Calu3 (cell line): Measurements from ENCODE around the gene NAA15. TPM values are rescaled to one million over a fixed set of nuclear protein-coding genes. Genes with fewer than 3 reads are reported as not detected.
"Not testable (repeated sequence)": the region's sequence is repeated elsewhere in the genome, so short reads cannot be mapped to it uniquely, and the experiment has no call there.

ENCODE experiments used
- Bru-seq: library from RNA; stranded (reverse); fragments of 400-500 nt; gene quantifications from one replicate; lab custom pipeline; 2021; lab: Mats Ljungman, UMichigan
- BruChase-seq, 2 experiments: library from RNA; stranded (reverse); fragments of 400-500 nt; gene quantifications; one replicate each; lab custom pipeline; 2021; lab: Mats Ljungman, UMichigan
- BruUV-seq: library from RNA; stranded (reverse); fragments of 400-500 nt; replicated peaks from 2 replicates; lab custom pipeline; 2021; lab: Mats Ljungman, UMichigan
- CTCF ChIA-PET: fragments of 300-600 bp; sonication (Branson Sonifier 250); formaldehyde crosslinking; loops from one replicate; lab custom pipeline; 2022; ENCODE audit warnings: antibody characterized with exemption; lab: Charles Lee
- DNase-seq: peaks from one replicate; pipeline ENCODE4 v3.0.0; 2022
- H3K27ac Mint-ChIP-seq: one replicate; pipeline ENCODE4 v1.8.0; 2022; ENCODE audit warnings: mixed read lengths; ENCODE audit not compliant: unreplicated experiment
- H3K27me3 Mint-ChIP-seq: one replicate; pipeline ENCODE4 v1.8.0; 2022; ENCODE audit warnings: mixed read lengths; ENCODE audit not compliant: unreplicated experiment
- H3K36me3 Mint-ChIP-seq: one replicate; pipeline ENCODE4 v1.8.0; 2022; ENCODE audit warnings: mild to moderate bottlenecking, moderate library complexity, mixed read lengths; ENCODE audit not compliant: insufficient read depth, unreplicated experiment
- H3K4me1 Mint-ChIP-seq: one replicate; pipeline ENCODE4 v1.8.0; 2022; ENCODE audit warnings: mild to moderate bottlenecking, low read depth, mixed read lengths; ENCODE audit not compliant: unreplicated experiment
- H3K4me3 Mint-ChIP-seq: one replicate; pipeline ENCODE4 v1.8.0; 2022; ENCODE audit warnings: mild to moderate bottlenecking, low read depth, moderate library complexity, mixed read lengths; ENCODE audit not compliant: unreplicated experiment
- H3K9me3 Mint-ChIP-seq: one replicate; pipeline ENCODE4 v1.8.0; 2022; ENCODE audit warnings: low read depth, mixed read lengths; ENCODE audit not compliant: unreplicated experiment
- intact Hi-C: fragments of 100-400 bp; cut with micrococcal nuclease; formaldehyde crosslinking; loops from one replicate; pipeline ENCODE4 v1.10.0; 2022; ENCODE audit not compliant: unreplicated experiment
- long read RNA-seq: library from polyadenylated mRNA; stranded (forward); transcript quantifications from one replicate; pipeline ENCODE4 v2.0.0, GENCODE V29; 2022
- total RNA-seq: library from RNA; stranded (reverse); gene quantifications from 2 replicates; pipeline ENCODE4 v1.2.3, GENCODE V29; 2022
- TF ChIP-seq, protein P1 (sequence below): fragments of 200-600 bp; IDR thresholded peaks from one replicate; pipeline ENCODE4 v1.8.0; 2022; ENCODE audit warnings: antibody characterized with exemption; ENCODE audit not compliant: unreplicated experiment

NAA15 gene
- 45.2 and 46.2 TPM in 2 replicates for total RNA-seq
- percentile 90 among the genes with signal in this experiment for Bru-seq, nascent RNA
- BruChase-seq, experiment 1, labeled RNA remaining after a 6-hour chase = percentile 87 among the genes with signal in this experiment
- BruChase-seq, experiment 2, labeled RNA remaining after a 2-hour chase = percentile 84 among the genes with signal in this experiment
- long read RNA-seq, full-length matches to known transcripts = 7 of 9 reads
- long read RNA-seq, partial matches to known transcripts = 0 of 9 reads
- long read RNA-seq, other reads (novel, unspliced or antisense) = 2 of 9 reads

GRCh38 chr4:139301113-139301820 is at the start of gene NAA15:
TSS of gene NAA15 (plus strand) at chr4:139301505. CDS start at chr4:139301778, 273 bp downstream.
- CTCF ChIA-PET = interaction anchor here (1.4 kb wide), 1 partner anchor 125 kb away, joined by 7 read pairs; the partner anchor contains the start of gene ELF2
- Mint-ChIP-seq H3K36me3 (peaks cover 25% of the 10 kb centered on the region), H3K4me3 (peak within 1 kb of the TSS; percentile 98), H3K27ac (peak within 1 kb of the TSS; percentile 99), H3K27me3 (no peaks in the 10 kb centered on the region), H3K4me1 (no peaks in the 10 kb centered on the region), H3K9me3 (no peaks in the 10 kb centered on the region)
- intact Hi-C loops = no loop called here
- peak; percentile 95 for DNase-seq
- TF ChIP-seq, protein P1, sequence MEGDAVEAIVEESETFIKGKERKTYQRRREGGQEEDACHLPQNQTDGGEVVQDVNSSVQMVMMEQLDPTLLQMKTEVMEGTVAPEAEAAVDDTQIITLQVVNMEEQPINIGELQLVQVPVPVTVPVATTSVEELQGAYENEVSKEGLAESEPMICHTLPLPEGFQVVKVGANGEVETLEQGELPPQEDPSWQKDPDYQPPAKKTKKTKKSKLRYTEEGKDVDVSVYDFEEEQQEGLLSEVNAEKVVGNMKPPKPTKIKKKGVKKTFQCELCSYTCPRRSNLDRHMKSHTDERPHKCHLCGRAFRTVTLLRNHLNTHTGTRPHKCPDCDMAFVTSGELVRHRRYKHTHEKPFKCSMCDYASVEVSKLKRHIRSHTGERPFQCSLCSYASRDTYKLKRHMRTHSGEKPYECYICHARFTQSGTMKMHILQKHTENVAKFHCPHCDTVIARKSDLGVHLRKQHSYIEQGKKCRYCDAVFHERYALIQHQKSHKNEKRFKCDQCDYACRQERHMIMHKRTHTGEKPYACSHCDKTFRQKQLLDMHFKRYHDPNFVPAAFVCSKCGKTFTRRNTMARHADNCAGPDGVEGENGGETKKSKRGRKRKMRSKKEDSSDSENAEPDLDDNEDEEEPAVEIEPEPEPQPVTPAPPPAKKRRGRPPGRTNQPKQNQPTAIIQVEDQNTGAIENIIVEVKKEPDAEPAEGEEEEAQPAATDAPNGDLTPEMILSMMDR = no peak
- no TSS peak for BruUV-seq

DNA sequence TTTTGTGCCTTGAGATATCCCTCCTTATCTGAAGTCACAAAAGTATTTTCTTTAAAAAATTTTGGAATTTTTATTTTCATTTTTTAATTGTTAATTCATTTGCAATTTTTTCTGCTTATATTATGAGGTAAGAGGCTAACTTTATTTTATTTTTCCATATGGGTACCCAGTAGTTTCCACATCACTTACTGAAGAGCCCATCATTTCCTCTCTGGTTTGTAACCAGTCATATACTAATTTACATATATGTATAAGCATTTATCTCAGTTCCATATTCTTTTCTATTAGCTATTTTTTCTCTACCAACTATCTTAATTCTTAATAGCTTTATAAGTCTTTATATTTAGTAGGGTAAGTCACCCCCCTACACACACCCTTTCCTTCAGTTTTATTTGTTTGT is 48.3 kb upstream of the NAA15 start:
- no peaks in the 10 kb centered on the region for H3K27me3 Mint-ChIP-seq
- no peaks in the 10 kb centered on the region for H3K9me3 Mint-ChIP-seq
- no peaks in the 10 kb centered on the region for H3K4me1 Mint-ChIP-seq
- no peak for DNase-seq
- no peak overlapping the region for H3K27ac Mint-ChIP-seq
- intact Hi-C loops = no loop called here
- no peak overlapping the region for H3K4me3 Mint-ChIP-seq
- CTCF ChIA-PET = no interaction called here
- TF ChIP-seq, protein P1 = no peak
- no TSS peak for BruUV-seq
- no peaks in the 10 kb centered on the region for H3K36me3 Mint-ChIP-seq

- intact Hi-C loops = no loop called here
- H3K4me3 Mint-ChIP-seq = no peak overlapping the region
- no peaks in the 10 kb centered on the region for H3K36me3 Mint-ChIP-seq
- no peaks in the 10 kb centered on the region for H3K9me3 Mint-ChIP-seq
- H3K27me3 Mint-ChIP-seq = no peaks in the 10 kb centered on the region
- no TSS peak for BruUV-seq
- TF ChIP-seq, protein P1 = no peak
- H3K4me1 Mint-ChIP-seq = no peaks in the 10 kb centered on the region
- CTCF ChIA-PET = no interaction called here
- DNase-seq = no peak
- H3K27ac Mint-ChIP-seq = no peak overlapping the region
Measured at GRCh38 chr4:139253713-139254112, 47.6 kb upstream of the NAA15 start.

DNA sequence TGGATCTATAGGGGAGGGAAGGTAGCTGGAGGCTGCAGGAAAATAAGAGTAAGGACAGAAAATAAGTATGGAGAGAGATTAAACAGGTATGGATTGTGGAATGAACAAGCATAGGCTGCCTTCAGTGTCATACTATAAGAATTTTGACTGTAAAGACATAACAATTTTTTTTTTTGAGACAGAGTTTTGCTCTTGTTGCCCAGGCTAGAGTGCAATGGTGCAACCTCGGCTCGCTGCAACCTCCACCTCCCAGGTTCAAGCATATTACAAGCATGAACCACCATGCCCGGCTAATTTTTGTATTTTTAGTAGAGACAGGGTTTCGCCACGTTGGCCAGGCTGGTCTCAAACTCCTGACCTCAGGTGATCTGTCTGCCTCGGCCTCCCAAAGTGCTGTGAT is 45.7 kb upstream of the NAA15 start:
- DNase-seq, H3K9me3 Mint-ChIP-seq, H3K4me1 Mint-ChIP-seq, H3K4me3 Mint-ChIP-seq, H3K27ac Mint-ChIP-seq, intact Hi-C loops, BruUV-seq, H3K27me3 Mint-ChIP-seq, H3K36me3 Mint-ChIP-seq, CTCF ChIA-PET: not testable (repeated sequence)
